Liver (tissue), 9 donors: ENCODE measurements around the gene FARP1. TPM values are rescaled to one million over a fixed set of nuclear protein-coding genes. Genes with fewer than 3 reads are reported as not detected.

Experiments
- DNase-seq: peaks from one replicate; pipeline ENCODE4 v3.0.0-alpha.2; 2017; ENCODE audit warnings: low spot score
- H3K27ac ChIP-seq, 2 donors: one replicate each; pipeline ENCODE4 v1.7.0; 2013; ENCODE audit warnings: inconsistent platforms in 2 of 2, low read length in 2 of 2, control low read depth in 1 of 2, low read depth in 1 of 2, mild to moderate bottlenecking in 1 of 2
- H3K27me3 ChIP-seq, 4 donors: one replicate each; pipeline versions ENCODE4 v1.6.1 to v1.7.0; 2013; ENCODE audit warnings: low read length in 3 of 4, inconsistent platforms in 1 of 4, mild to moderate bottlenecking in 1 of 4, moderate library complexity in 1 of 4; ENCODE audit not compliant: control insufficient read depth in 4 of 4, insufficient read depth in 4 of 4
- H3K36me3 ChIP-seq, 4 donors: one replicate each; pipeline versions ENCODE4 v1.6.1 to v1.7.0; 2013; ENCODE audit warnings: low read length in 3 of 4, mild to moderate bottlenecking in 3 of 4, low read depth in 1 of 4, moderate library complexity in 1 of 4; ENCODE audit not compliant: control insufficient read depth in 4 of 4, insufficient read depth in 3 of 4
- H3K4me1 ChIP-seq, 4 donors: one replicate each; pipeline versions ENCODE4 v1.6.1 to v1.7.0; 2013; ENCODE audit warnings: low read length in 3 of 4, mild to moderate bottlenecking in 3 of 4, moderate library complexity in 1 of 4; ENCODE audit not compliant: control insufficient read depth in 4 of 4, insufficient read depth in 4 of 4
- H3K4me3 ChIP-seq, 3 donors: one replicate each; pipeline versions ENCODE4 v1.6.1 to v1.7.0; 2013; ENCODE audit warnings: low read length in 3 of 3, control low read depth in 1 of 3, low read depth in 1 of 3, mild to moderate bottlenecking in 1 of 3
- H3K9ac ChIP-seq, 2 donors: one replicate each; pipeline ENCODE4 v1.7.0; 2013; ENCODE audit warnings: low read length in 2 of 2, mild to moderate bottlenecking in 2 of 2, moderate library complexity in 2 of 2, control low read depth in 1 of 2, low read depth in 1 of 2
- H3K9me3 ChIP-seq, 4 donors: one replicate each; pipeline versions ENCODE4 v1.6.1 to v1.7.0; 2013; ENCODE audit warnings: low read length in 3 of 4; ENCODE audit not compliant: control insufficient read depth in 4 of 4
- EGR1 ChIP-seq, 2 donors: IDR thresholded peaks; 2 replicates each; pipeline ENCODE4 v1.6.1; 2016 to 2018; ENCODE audit warnings: antibody characterized with exemption in 2 of 2, low read depth in 2 of 2
- GABPA ChIP-seq, 2 donors: IDR thresholded peaks in 1 of 2; conservative IDR thresholded peaks in 1 of 2; 2 replicates each; pipeline ENCODE4 v1.6.1; 2016; ENCODE audit warnings: antibody characterized with exemption in 2 of 2, mild to moderate bottlenecking in 1 of 2, moderate library complexity in 1 of 2
- HNF4A ChIP-seq, 2 donors: conservative IDR thresholded peaks; 2 replicates each; pipeline ENCODE4 v1.6.1; 2016; ENCODE audit warnings: antibody characterized with exemption in 2 of 2, mild to moderate bottlenecking in 2 of 2
- HNF4G ChIP-seq: IDR thresholded peaks from 2 replicates; pipeline ENCODE4 v1.6.1; 2016; ENCODE audit warnings: antibody characterized with exemption
- JUND ChIP-seq, 2 donors: IDR thresholded peaks; 2 replicates each; pipeline ENCODE4 v1.6.1; 2016; ENCODE audit warnings: antibody characterized with exemption in 2 of 2
- RAD21 ChIP-seq, 2 donors: IDR thresholded peaks; 2 replicates each; pipeline ENCODE4 v1.6.1; 2016; ENCODE audit warnings: antibody characterized with exemption in 2 of 2, mild to moderate bottlenecking in 2 of 2
- REST ChIP-seq: IDR thresholded peaks from 2 replicates; pipeline ENCODE4 v1.6.1; 2016; ENCODE audit warnings: antibody characterized with exemption, mild to moderate bottlenecking
- RXRA ChIP-seq, 2 donors: IDR thresholded peaks; 2 replicates each; pipeline ENCODE4 v1.6.1; 2017 to 2018; ENCODE audit warnings: antibody characterized with exemption in 2 of 2, mild to moderate bottlenecking in 1 of 2
- SP1 ChIP-seq: IDR thresholded peaks from 2 replicates; pipeline ENCODE4 v1.6.1; 2018; ENCODE audit warnings: antibody characterized with exemption, mild to moderate bottlenecking
- YY1 ChIP-seq: IDR thresholded peaks from 2 replicates; pipeline ENCODE4 v1.6.1; 2016; ENCODE audit warnings: antibody characterized with exemption, mild to moderate bottlenecking
- WGBS: extraction: QIAGEN DNeasy Blood & Tissue Kit; methylation state at CpG from one replicate; pipeline ENCODE4 v1.1.7; 2013; 5-methylcytosine and 5-hydroxymethylcytosine counted together
- polyA plus RNA-seq, 2 donors: library from polyadenylated mRNA; stranded (reverse) in 1 of 2; unstranded in 1 of 2; fragments of 200-250 nt in 1 of 2; fragments of >200 nt in 1 of 2; fragmentation: Nextera tagmentation in 1 of 2; extraction: Ambion mirVana in 1 of 2; gene quantifications; one replicate each; pipeline versions ENCODE4 v1.2.1 to v1.2.3, GENCODE V29; 2013 to 2015
- total RNA-seq, 2 donors: library from RNA; depleted of rRNA; stranded (reverse); fragments of >200 nt; gene quantifications; one replicate each; pipeline ENCODE4 v1.2.3, GENCODE V29; 2014
- TF ChIP-seq, protein P1 (sequence below): fragments of 150-350 bp; IDR thresholded peaks from 2 replicates; pipeline ENCODE4 v1.5.1; 2017; ENCODE audit warnings: improper control_type of control experiment, low read depth, low read length; ENCODE audit not compliant: missing input control
- TF ChIP-seq, protein P2 (sequence below): IDR thresholded peaks from 2 replicates; pipeline ENCODE4 v1.6.1; 2016; ENCODE audit warnings: antibody characterized with exemption
- TF ChIP-seq, protein P3 (sequence below): IDR thresholded peaks from 2 replicates; pipeline ENCODE4 v1.6.1; 2016; ENCODE audit warnings: antibody characterized with exemption
- donor health status: healthy.
- donor health status: healthy.
- donor health status: healthy.
- donor health status: healthy.
- donor health status: healthy.

Gene FARP1
- total and polyA plus RNA-seq, 4 donors = 28.4 to 62.6 (median 39.8) TPM

- Histone ChIP-seq H3K4me3 (no peak overlapping the region), H3K4me1 (peaks cover 0 to 3% (median 0%) of the 10 kb centered on the region in 4 donors), H3K27ac (no peak overlapping the region), H3K9ac (no peak overlapping the region), H3K9me3 (no peaks in the 10 kb centered on the region), H3K27me3 (no peaks in the 10 kb centered on the region), H3K36me3 (peaks cover 5 to 65% (median 37%) of the 10 kb centered on the region in 4 donors)
- DNase-seq = no peak
- TF ChIP-seq GABPA (IDR thresholded peaks at IDR 0.05 in 1 of 2, conservative IDR thresholded peaks at IDR 0.05 in 1 of 2) (no peak), HNF4A (conservative IDR thresholded peaks at IDR 0.05) (no peak), REST (no peak), YY1 (no peak), JUND (IDR thresholded peaks at IDR 0.05) (no peak), SP1 (no peak), RXRA (IDR thresholded peaks at IDR 0.05) (no peak), HNF4G (no peak)
- TF ChIP-seq, protein P1, sequence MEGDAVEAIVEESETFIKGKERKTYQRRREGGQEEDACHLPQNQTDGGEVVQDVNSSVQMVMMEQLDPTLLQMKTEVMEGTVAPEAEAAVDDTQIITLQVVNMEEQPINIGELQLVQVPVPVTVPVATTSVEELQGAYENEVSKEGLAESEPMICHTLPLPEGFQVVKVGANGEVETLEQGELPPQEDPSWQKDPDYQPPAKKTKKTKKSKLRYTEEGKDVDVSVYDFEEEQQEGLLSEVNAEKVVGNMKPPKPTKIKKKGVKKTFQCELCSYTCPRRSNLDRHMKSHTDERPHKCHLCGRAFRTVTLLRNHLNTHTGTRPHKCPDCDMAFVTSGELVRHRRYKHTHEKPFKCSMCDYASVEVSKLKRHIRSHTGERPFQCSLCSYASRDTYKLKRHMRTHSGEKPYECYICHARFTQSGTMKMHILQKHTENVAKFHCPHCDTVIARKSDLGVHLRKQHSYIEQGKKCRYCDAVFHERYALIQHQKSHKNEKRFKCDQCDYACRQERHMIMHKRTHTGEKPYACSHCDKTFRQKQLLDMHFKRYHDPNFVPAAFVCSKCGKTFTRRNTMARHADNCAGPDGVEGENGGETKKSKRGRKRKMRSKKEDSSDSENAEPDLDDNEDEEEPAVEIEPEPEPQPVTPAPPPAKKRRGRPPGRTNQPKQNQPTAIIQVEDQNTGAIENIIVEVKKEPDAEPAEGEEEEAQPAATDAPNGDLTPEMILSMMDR = no peak
- TF ChIP-seq, protein P2, sequence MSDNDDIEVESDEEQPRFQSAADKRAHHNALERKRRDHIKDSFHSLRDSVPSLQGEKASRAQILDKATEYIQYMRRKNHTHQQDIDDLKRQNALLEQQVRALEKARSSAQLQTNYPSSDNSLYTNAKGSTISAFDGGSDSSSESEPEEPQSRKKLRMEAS = no peak
- TF ChIP-seq, protein P3, sequence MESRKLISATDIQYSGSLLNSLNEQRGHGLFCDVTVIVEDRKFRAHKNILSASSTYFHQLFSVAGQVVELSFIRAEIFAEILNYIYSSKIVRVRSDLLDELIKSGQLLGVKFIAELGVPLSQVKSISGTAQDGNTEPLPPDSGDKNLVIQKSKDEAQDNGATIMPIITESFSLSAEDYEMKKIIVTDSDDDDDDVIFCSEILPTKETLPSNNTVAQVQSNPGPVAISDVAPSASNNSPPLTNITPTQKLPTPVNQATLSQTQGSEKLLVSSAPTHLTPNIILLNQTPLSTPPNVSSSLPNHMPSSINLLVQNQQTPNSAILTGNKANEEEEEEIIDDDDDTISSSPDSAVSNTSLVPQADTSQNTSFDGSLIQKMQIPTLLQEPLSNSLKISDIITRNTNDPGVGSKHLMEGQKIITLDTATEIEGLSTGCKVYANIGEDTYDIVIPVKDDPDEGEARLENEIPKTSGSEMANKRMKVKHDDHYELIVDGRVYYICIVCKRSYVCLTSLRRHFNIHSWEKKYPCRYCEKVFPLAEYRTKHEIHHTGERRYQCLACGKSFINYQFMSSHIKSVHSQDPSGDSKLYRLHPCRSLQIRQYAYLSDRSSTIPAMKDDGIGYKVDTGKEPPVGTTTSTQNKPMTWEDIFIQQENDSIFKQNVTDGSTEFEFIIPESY = no peak
- 95% methylated on average over 16 of the region's 16 CpGs for WGBS
These were observed 301.5 kb downstream of the FARP1 start for GRCh38 chr13:98444381-98444780.

GRCh38 chr13:98445340-98446233 lies 302.7 kb downstream of the FARP1 start:
- peaks cover 0 to 8% (median 0%) of the 10 kb centered on the region in 4 donors for H3K4me1 ChIP-seq
- H3K9ac ChIP-seq = no peak overlapping the region
- no peaks in the 10 kb centered on the region for H3K9me3 ChIP-seq
- no peak overlapping the region for H3K27ac ChIP-seq
- TF ChIP-seq RAD21 (IDR thresholded peaks at IDR 0.05) = peak; percentile 89 to 97
- TF ChIP-seq, protein P1 = peak; percentile 96
- TF ChIP-seq EGR1 (IDR thresholded peaks at IDR 0.05; ENCODE audit: low read depth in 2 of 2) = no peak
- peak; percentile 81 for DNase-seq
- H3K4me3 ChIP-seq = no peak overlapping the region
- H3K27me3 ChIP-seq = no peaks in the 10 kb centered on the region
- WGBS = 27% methylated on average over 18 of the region's 18 CpGs
- peaks cover 5 to 57% (median 31%) of the 10 kb centered on the region in 4 donors for H3K36me3 ChIP-seq
